HFFc6 (cell line): ENCODE data around the gene BABAM2. TPM values are rescaled to one million over a fixed set of nuclear protein-coding genes. Genes with fewer than 3 reads are reported as not detected.

Experiments used
- DNase-seq: peaks from one replicate; pipeline ENCODE4 v3.0.0-alpha.2; 2018
- H3K27ac Mint-ChIP-seq: 2 replicates; pipeline ENCODE4 v1.8.0; 2020; ENCODE audit warnings: mild to moderate bottlenecking, mixed read lengths
- H3K27me3 Mint-ChIP-seq: 2 replicates; pipeline ENCODE4 v1.8.0; 2021; ENCODE audit warnings: mild to moderate bottlenecking, moderate library complexity, mixed read lengths; ENCODE audit not compliant: insufficient read depth
- H3K36me3 Mint-ChIP-seq: 2 replicates; pipeline ENCODE4 v1.8.0; 2021; ENCODE audit warnings: low read depth, mixed read lengths
- H3K4me1 Mint-ChIP-seq: 2 replicates; pipeline ENCODE4 v1.8.0; 2020; ENCODE audit warnings: low read depth, mixed read lengths
- H3K4me3 Mint-ChIP-seq: 2 replicates; pipeline ENCODE4 v1.8.0; 2020; ENCODE audit warnings: mild to moderate bottlenecking, moderate library complexity, mixed read lengths
- H3K9me3 Mint-ChIP-seq: 2 replicates; pipeline ENCODE4 v1.8.0; 2020; ENCODE audit warnings: mild to moderate bottlenecking, mixed read lengths
- CTCF ChIP-seq: fragments of 200-600 bp; sonication (generic); IDR thresholded peaks from 2 replicates; pipeline ENCODE4 v1.5.0; 2021; ENCODE audit warnings: antibody characterized with exemption, mild to moderate bottlenecking
- total RNA-seq, 6 experiments: library from RNA; stranded (reverse); fragmentation: NEBNext Ultra II Directional; extraction: Animal tissue kit (Norgen Biotek cat#: 25700); gene quantifications; 2 replicates in 1 of 6; 3 replicates in 5 of 6; pipeline ENCODE4 v1.2.3, GENCODE V29; 2021

Gene BABAM2
- total RNA-seq, 6 experiments from 2014 or later: 30.8 to 46.6 (median 41.2) TPM

GRCh38 chr2:28048341-28048740 lies 157.8 kb downstream of the BABAM2 start:
- Mint-ChIP-seq H3K4me3 (no peak overlapping the region), H3K36me3 (peaks cover 8% of the 10 kb centered on the region), H3K27ac (peak overlapping the region; percentile 32), H3K27me3 (peaks cover 2% of the 10 kb centered on the region; the same call in 1 of the 2 replicates), H3K9me3 (no peaks in the 10 kb centered on the region), H3K4me1 (peaks cover 68% of the 10 kb centered on the region)
- DNase-seq: no peak
- no peak for TF ChIP-seq CTCF

DNA sequence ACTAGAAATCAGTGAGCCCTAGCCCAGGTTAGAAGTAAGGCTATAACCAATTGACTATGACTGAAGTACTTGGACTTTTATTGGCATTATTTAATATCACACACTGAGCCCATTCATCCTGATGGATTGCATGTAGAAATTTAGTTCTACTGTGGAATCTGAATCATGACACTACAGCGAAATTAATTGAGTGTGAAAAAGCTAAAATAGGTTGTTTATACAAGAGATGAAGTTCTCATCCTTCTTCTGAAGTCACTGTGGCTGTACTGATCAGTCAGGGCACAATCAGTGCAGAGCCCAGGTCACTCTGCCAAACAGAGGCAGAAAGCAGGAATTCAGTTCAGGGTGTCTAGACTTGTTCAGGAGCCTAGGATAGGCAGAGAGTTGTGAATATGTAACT lies 158.9 kb downstream of the BABAM2 start:
- Mint-ChIP-seq H3K27me3 (peaks cover 2% of the 10 kb centered on the region; the same call in 1 of the 2 replicates), H3K4me1 (peaks cover 77% of the 10 kb centered on the region), H3K4me3 (no peak overlapping the region), H3K27ac (no peak overlapping the region), H3K36me3 (peaks cover 8% of the 10 kb centered on the region), H3K9me3 (no peaks in the 10 kb centered on the region)
- no peak for TF ChIP-seq CTCF
- DNase-seq: no peak

GRCh38 chr2:28049899-28050298 lies 159.4 kb downstream of the BABAM2 start:
- Mint-ChIP-seq H3K27ac (no peak overlapping the region), H3K4me1 (peaks cover 80% of the 10 kb centered on the region), H3K27me3 (peaks cover 2% of the 10 kb centered on the region; the same call in 1 of the 2 replicates), H3K4me3 (no peak overlapping the region), H3K9me3 (no peaks in the 10 kb centered on the region), H3K36me3 (peaks cover 8% of the 10 kb centered on the region)
- DNase-seq: no peak
- no peak for TF ChIP-seq CTCF

DNA sequence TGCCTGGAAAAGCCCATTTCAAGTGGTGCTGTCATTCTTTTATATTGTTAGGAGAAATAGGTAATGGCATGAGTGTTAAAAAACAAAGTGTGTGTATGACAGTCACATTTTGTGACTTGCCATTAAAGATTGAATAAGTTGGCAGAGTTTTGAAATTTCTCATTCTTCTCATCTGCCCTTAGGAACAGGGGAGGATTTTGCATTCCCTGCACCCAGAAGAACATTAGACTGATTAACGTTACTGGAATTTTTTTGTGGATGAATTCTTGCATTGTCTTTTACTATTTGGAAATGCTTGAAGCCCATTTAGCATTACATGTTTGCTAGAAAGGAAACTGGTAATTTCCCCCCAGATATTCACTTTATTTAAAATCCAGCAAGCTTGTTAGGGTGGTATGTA lies 162.2 kb downstream of the BABAM2 start:
- peaks cover 70% of the 10 kb centered on the region for H3K4me1 Mint-ChIP-seq
- DNase-seq: peak; percentile 39
- H3K4me3 Mint-ChIP-seq: no peak overlapping the region
- peaks cover 2% of the 10 kb centered on the region; the same call in 1 of the 2 replicates for H3K27me3 Mint-ChIP-seq
- no peak for TF ChIP-seq CTCF
- peak overlapping the region; percentile 46; the same call in 1 of the 2 replicates for H3K27ac Mint-ChIP-seq
- peaks cover 16% of the 10 kb centered on the region for H3K36me3 Mint-ChIP-seq
- peaks cover 5% of the 10 kb centered on the region; the same call in 1 of the 2 replicates for H3K9me3 Mint-ChIP-seq

DNA sequence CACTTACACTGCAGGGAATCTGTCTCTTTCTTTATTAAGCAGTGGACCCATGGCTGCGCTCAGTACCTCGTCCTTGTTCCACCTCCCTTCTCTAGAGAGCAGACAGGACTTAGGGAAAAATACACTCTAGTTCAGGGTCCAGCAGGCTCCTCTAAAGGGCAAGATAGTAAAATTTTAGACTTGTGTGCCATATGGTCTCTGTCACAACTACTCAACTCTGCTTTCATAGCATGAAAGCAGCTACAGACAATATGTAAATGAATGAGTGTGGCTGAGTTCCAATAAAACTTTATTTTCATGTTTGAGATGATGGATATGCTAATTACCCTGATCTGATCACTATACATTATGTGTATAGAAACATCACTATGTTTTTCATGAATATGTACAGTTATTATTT lies 163.1 kb downstream of the BABAM2 start:
- Mint-ChIP-seq H3K4me3 (no peak overlapping the region), H3K4me1 (peaks cover 61% of the 10 kb centered on the region), H3K9me3 (peaks cover 5% of the 10 kb centered on the region; the same call in 1 of the 2 replicates), H3K27me3 (peaks cover 2% of the 10 kb centered on the region; the same call in 1 of the 2 replicates), H3K36me3 (peaks cover 16% of the 10 kb centered on the region), H3K27ac (peak overlapping the region; percentile 46; the same call in 1 of the 2 replicates)
- DNase-seq: no peak
- no peak for TF ChIP-seq CTCF
